Bladder microvascular endothelial cell (primary cell): Measurements from ENCODE around the gene CACFD1. TPM values are rescaled to one million over a fixed set of nuclear protein-coding genes. Genes with fewer than 3 reads are reported as not detected.

Source experiments
- total RNA-seq: library from RNA; depleted of rRNA; stranded (reverse); fragments of >200 nt; gene quantifications from 2 replicates; pipeline ENCODE4 v1.2.3, GENCODE V29; 2014

The CACFD1 gene
- total RNA-seq, result 4.7 and 30.5 TPM in 2 replicates

DNA sequence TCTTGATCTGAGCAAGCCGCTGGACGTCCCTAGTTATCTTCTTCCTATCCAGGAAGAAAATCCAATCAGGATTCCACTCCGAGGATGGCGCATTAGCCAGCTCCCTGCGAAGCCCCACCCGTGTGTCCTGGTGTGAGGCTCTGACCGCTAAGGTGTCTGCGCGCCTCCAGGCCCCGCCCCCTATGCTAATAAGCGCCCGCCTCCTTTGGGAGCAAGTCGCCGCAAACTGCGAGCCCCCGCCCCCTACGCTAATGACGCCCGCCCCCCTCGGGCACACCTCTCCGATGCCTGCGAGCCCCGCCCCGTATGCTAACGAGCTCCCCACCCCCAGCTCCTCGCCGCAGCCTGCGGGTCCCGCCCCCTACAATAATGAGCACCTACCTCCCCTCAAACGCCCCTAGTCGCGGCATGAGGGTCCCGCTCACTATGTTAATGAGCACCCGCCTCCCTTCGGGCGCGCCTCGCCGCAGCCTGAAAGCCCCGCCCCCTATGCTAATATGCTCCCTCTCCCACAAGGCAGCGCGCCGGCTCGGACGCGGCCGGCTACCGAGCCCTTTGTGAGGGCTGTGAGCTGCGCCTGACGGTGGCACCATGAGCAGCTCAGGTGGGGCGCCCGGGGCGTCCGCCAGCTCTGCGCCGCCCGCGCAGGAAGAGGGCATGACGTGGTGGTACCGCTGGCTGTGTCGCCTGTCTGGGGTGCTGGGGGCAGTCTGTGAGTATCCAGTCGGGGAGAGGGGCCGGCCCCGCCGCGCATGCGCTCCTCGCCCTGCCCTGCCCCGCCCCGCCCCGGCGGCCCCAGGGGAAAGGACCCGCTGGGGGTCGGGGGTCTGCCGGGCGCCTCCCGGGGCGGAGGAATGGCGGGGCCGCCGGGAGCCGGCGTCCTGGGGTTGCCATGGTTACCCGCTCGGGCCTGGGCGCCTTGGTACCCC is at the start of gene CACFD1:
Gene CACFD1, plus strand, starts transcription at position 503 of the 929 bp plus-strand sequence. Its CDS starts 89 bp downstream, at position 592.

DNA sequence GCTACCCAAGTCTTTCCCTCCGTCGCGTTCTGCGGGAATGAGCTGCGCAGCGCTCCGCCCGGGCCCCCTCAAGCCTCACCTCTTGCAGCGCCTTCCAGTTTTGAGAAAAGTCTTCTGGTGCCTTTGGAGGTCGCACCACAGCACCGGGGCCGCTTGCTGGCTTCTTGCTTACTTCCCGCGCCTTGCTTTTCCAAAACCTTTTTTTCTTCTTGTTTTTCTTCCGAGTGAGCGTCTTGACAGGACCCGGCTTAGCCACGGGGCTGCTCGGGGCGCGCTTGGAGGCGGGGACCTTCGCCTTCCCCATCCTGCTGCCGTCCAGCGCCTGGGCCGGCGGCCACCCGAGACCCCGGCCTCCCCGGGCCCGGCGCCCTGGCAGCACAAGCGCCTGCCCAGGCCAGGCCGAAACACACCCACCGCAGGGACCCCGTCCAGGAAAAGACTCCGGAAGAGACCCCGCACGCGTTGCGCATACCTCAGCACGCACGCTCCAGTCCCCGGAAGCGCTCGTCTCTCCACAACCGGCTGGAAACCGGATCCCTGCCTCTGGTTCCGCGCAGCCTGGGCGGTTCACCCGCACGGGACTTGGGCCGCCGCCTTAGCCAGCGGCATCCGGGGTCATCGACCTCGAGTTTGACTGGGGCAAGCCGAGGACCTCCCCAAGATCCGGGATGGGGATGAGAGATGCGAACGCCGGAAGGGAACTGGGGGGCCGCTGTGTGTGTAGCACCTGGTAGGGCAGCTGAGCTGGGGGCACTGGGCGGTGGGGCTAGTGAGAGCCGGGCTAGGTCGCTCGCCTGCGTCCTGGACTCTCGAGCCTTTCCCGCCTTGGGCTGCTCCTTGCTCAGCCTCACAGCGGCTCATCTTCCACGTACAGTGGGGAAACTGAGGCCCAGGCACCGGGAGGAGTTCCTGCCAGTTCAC is 42.0 kb upstream of the CACFD1 start, which contains the start of gene REXO4:
Gene REXO4, minus strand, starts transcription at position 470 of the 921 bp plus-strand sequence. Its CDS starts 166 bp downstream, at position 304.

DNA sequence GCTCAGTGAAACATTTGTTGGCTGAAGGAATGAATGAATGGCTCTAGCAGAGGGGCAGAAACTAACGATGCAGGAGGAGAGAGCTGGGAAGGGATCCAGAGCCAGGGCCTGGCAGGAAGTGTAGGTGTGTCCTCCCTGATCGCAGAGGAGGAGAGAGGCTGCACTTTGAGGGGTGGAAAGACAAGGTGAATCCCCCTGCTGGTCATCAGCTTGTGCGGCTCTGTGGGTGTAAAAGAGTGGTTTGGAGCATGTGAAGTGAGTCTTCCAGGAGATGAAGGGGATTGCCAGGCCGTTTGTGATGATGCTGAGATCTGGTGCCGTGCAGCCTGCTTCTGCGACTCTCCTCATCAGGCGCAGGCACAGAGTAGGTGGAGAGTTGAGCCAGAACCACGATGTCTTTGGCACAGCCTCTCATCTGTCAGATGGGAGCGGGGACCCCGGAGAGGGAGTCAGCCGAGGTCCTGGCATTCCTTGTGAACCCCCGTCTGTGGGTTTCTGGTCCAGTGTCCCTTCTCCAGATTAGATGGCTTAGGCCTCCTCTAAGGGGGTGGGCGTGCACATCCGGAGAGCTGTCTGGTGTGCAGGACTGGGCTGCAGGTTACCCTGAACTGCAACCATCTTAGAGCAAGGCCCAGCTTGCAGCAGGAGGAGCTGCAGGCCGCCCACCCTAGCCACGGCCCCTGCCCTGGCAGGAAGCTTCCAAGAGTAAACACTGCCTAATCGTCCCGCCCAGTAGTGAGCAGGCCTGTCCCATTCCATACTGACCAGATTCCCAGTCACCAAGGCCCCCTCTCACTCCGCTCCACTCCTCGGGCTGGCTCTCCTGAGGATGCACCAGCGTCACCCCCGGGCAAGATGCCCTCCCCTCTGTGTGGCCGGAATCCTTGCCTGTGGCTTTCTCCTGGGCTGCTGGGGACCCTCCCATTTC is 37.9 kb upstream of the CACFD1 start, which contains the start of gene ADAMTS13:
Gene ADAMTS13, plus strand, starts transcription at position 753 of the 928 bp plus-strand sequence. Its CDS starts 77 bp downstream, at position 830.

DNA sequence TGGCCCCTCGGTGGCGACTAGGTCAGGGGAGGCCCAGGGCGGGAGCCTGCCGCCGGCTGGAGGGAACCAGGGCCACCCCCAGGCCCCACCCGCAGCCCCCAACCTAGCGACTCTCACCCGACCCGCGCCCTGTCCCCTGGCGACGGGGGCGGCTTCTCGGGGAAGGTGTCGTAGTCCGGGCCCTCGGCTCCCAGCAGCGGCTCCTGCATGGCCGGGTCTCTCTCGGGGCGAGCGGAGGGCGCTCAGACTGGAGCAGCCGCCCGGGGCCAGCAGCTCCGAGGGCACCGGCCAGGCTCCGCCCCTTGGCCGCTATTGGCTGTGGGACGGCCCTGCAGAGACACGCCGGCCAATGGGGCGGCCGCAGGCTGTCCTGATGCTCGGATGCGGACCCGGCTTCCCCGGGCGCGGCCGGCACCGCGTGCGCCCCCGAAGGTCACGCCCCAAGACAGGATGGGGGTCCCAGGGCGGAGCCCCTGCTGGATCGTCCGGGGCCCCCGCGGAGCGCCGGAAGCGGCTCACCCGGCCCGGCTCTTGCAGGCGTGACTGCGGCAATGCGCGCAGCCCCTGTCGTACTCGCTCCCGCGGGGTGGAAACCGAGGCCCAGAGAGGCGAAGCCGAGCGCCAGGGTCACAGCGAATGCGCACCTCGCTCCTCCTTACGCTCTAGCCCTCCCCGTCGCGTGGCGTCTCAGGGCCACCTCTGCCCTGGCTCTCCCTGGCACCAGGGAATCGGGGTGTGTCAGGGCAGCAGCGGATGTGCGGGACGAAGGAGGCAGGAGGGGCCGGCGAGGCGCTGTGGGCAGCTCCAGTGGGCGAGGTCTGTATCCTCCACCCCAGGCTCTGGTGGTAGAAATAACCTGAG is 19.3 kb downstream of the CACFD1 start, which contains the start of gene SLC2A6:
Gene SLC2A6, minus strand, starts transcription at position 249 of the 861 bp plus-strand sequence. Its CDS starts 40 bp downstream, at position 209.

Other genes starting within 250 kb of the CACFD1 start
- 0.16 TPM in 1 of 2 replicates, not detected in the other for gene ABO, start 184.8 kb upstream of the CACFD1 start, total RNA-seq
- 5.7 and 18.4 TPM in 2 replicates for gene SURF6, start 123.8 kb upstream of the CACFD1 start, total RNA-seq
- 9.4 and 39.6 TPM in 2 replicates for gene MED22, start 111.8 kb upstream of the CACFD1 start, total RNA-seq
- gene RPL7A, start 111.8 kb upstream of the CACFD1 start, total RNA-seq, result 1,653 and 2,260 TPM in 2 replicates
- gene SURF1, start 103.5 kb upstream of the CACFD1 start, total RNA-seq, result 14.9 and 17.1 TPM in 2 replicates
- 10.4 and 12.6 TPM in 2 replicates for gene SURF2, start 103.4 kb upstream of the CACFD1 start, total RNA-seq
- gene SURF4, start 83.9 kb upstream of the CACFD1 start, total RNA-seq, result 233 and 341 TPM in 2 replicates
- 0.25 and 0.49 TPM in 2 replicates for gene STKLD1, start 83.6 kb upstream of the CACFD1 start, total RNA-seq
- gene REXO4, start 42.0 kb upstream of the CACFD1 start, total RNA-seq, result 14.6 and 23.6 TPM in 2 replicates
- gene ADAMTS13, start 37.6 kb upstream of the CACFD1 start, total RNA-seq, result 0.49 and 3.0 TPM in 2 replicates
- 30.0 and 40.0 TPM in 2 replicates for gene SLC2A6, start 19.1 kb downstream of the CACFD1 start, total RNA-seq
- gene MYMK, start 65.0 kb downstream of the CACFD1 start, total RNA-seq, result not detected in 2 replicates
- under 0.01 TPM in 2 replicates for gene ADAMTSL2, start 74.7 kb downstream of the CACFD1 start, total RNA-seq
- not detected in 2 replicates for gene FAM163B, start 149.4 kb downstream of the CACFD1 start, total RNA-seq
- gene DBH, start 176.4 kb downstream of the CACFD1 start, total RNA-seq, result not detected in 2 replicates